SH-SY5Y (cell line): ENCODE measurements around the gene VTI1A.

Source experiments
- GATA2 ChIP-seq: IDR thresholded peaks from 2 replicates; pipeline ENCODE4 v1.6.1; 2011; ENCODE audit warnings: mild to moderate bottlenecking, low read depth, low read length
- GATA3 ChIP-seq: IDR thresholded peaks from 2 replicates; pipeline ENCODE4 v1.6.1; 2011; ENCODE audit warnings: low read depth, mild to moderate bottlenecking, low read length, moderate library complexity

- TF ChIP-seq GATA2, result no peak
- no peak for TF ChIP-seq GATA3
Measured at GRCh38 chr10:112628951-112629609, 182.1 kb downstream of the VTI1A start.
